Prostate gland (tissue), 2 donors: ENCODE results near the gene TBX4.

Experiments
- CTCF ChIP-seq, 4 experiments: fragments of 200-600 bp in 2 of 4; fragments of 450-650 bp in 2 of 4; sonication (generic) in 2 of 4; IDR thresholded peaks; 1 replicate in 3 of 4; 2 replicates in 1 of 4; pipeline ENCODE4 v1.5.1; 2016 to 2019; ENCODE audit warnings: antibody characterized with exemption in 4 of 4, mild to moderate bottlenecking in 2 of 4, moderate library complexity in 2 of 4
- POLR2A ChIP-seq: fragments of 450-650 bp; IDR thresholded peaks from one replicate; pipeline ENCODE4 v1.6.1; 2016; ENCODE audit warnings: antibody characterized with exemption, mild to moderate bottlenecking
- POLR2AphosphoS5 ChIP-seq: sonication (generic); formaldehyde crosslinking; IDR thresholded peaks from one replicate; pipeline ENCODE4 v1.6.1; 2017; ENCODE audit warnings: antibody characterized with exemption

- TF ChIP-seq CTCF (IDR thresholded peaks at IDR 0.05) (no peak), POLR2AphosphoS5 (no peak), POLR2A (no peak)
Measured at GRCh38 chr17:61487989-61488595, 35.9 kb downstream of the TBX4 start.
